GM18502 (cell line): Measurements from ENCODE around the gene CDKN2AIPNL.
"Not testable (repeated sequence)": the region's sequence is repeated elsewhere in the genome, so short reads cannot be mapped to it uniquely, and the experiment has no call there.

Experiments
- ATAC-seq: cut with Tn5 transposase; IDR thresholded peaks from one replicate; pipeline ENCODE4 v1.9.1; 2021; ENCODE audit warnings: mild to moderate bottlenecking; ENCODE audit not compliant: unreplicated experiment, poor library complexity

The CDKN2AIPNL gene

GRCh38 chr5:134439210-134439654 lies 27.6 kb upstream of the CDKN2AIPNL start:
- no peak for ATAC-seq

GRCh38 chr5:134438721-134439123 lies 27.0 kb upstream of the CDKN2AIPNL start:
- ATAC-seq: no peak

- ATAC-seq: no peak
Observed at GRCh38 chr5:134437847-134438581, 26.3 kb upstream of the CDKN2AIPNL start.

- no peak for ATAC-seq
Observed at GRCh38 chr5:134437340-134437846, 25.7 kb upstream of the CDKN2AIPNL start.

- ATAC-seq: peak; percentile 93
Observed at GRCh38 chr5:134436523-134437339, 25.1 kb upstream of the CDKN2AIPNL start.

GRCh38 chr5:134435560-134435959 lies 23.9 kb upstream of the CDKN2AIPNL start:
- ATAC-seq: no peak

- ATAC-seq: no peak
Observed at GRCh38 chr5:134432677-134433359, 21.1 kb upstream of the CDKN2AIPNL start.

- no peak for ATAC-seq
Observed at GRCh38 chr5:134432174-134432573, 20.5 kb upstream of the CDKN2AIPNL start.

- no peak for ATAC-seq
Observed at GRCh38 chr5:134430001-134430569, 18.4 kb upstream of the CDKN2AIPNL start.

GRCh38 chr5:134427540-134428041 lies 15.9 kb upstream of the CDKN2AIPNL start:
- ATAC-seq: no peak

GRCh38 chr5:134426361-134426760 lies 14.7 kb upstream of the CDKN2AIPNL start:
- no peak for ATAC-seq

GRCh38 chr5:134423376-134423775 lies 11.7 kb upstream of the CDKN2AIPNL start:
- no peak for ATAC-seq

- no peak for ATAC-seq
Observed at GRCh38 chr5:134422791-134423365, 11.2 kb upstream of the CDKN2AIPNL start.

- not testable (repeated sequence) for ATAC-seq
Observed at GRCh38 chr5:134421038-134421437, 9.4 kb upstream of the CDKN2AIPNL start.

GRCh38 chr5:134420343-134420742 lies 8.7 kb upstream of the CDKN2AIPNL start:
- no peak for ATAC-seq

- ATAC-seq: no peak
Observed at GRCh38 chr5:134418958-134419357, 7.3 kb upstream of the CDKN2AIPNL start.

GRCh38 chr5:134417707-134418106 lies 6.0 kb upstream of the CDKN2AIPNL start:
- no peak for ATAC-seq

GRCh38 chr5:134413046-134413445 lies 1.4 kb upstream of the CDKN2AIPNL start:
- ATAC-seq: no peak

GRCh38 chr5:134411228-134411545 lies 494 bp downstream of the CDKN2AIPNL start:
- ATAC-seq: no peak

GRCh38 chr5:134410822-134411221 lies 859 bp downstream of the CDKN2AIPNL start:
- no peak for ATAC-seq
